ENCODE data around the gene NCLN.

GRCh38 chr19:3178377-3178972, 7.3 kb upstream of the NCLN start, which contains the start of gene S1PR4:
- no peak for TF ChIP-seq CTCF (IDR thresholded peaks at IDR 0.05)
- TF ChIP-seq POLR2A (IDR thresholded peaks at IDR 0.05), result no peak

All from testis (tissue), 2 donors.